Measurements from ENCODE around the gene C1orf52.
A peak's percentile ranks its signal among the peaks of the same experiment; 100 is the strongest.
"Not testable (repeated sequence)": the region's sequence is repeated elsewhere in the genome, so short reads cannot be mapped to it uniquely, and the experiment has no call there.

C1orf52 gene

GRCh38 chr1:85273397-85273796, 13.9 kb upstream of the C1orf52 start:
- no peak overlapping the region for H3K4me3 ChIP-seq (ENCODE audit: low read depth, low read length)
- no peak for DNase-seq (ENCODE audit: low read depth)
- TF ChIP-seq CTCF (IDR thresholded peaks at IDR 0.05; ENCODE audit: low read depth, low read length, missing control alignments), result no peak

- no peak for DNase-seq (ENCODE audit: low read depth)
- no peak for TF ChIP-seq CTCF (IDR thresholded peaks at IDR 0.05; ENCODE audit: low read depth, low read length, missing control alignments)
- H3K4me3 ChIP-seq (ENCODE audit: low read depth, low read length), result no peak overlapping the region
Measured at GRCh38 chr1:85268801-85269585, 9.5 kb upstream of the C1orf52 start.

- DNase-seq (ENCODE audit: low read depth), result no peak
- no peak overlapping the region for H3K4me3 ChIP-seq (ENCODE audit: low read depth, low read length)
- no peak for TF ChIP-seq CTCF (IDR thresholded peaks at IDR 0.05; ENCODE audit: low read depth, low read length, missing control alignments)
Measured at GRCh38 chr1:85267313-85267712, 7.9 kb upstream of the C1orf52 start.

- TF ChIP-seq CTCF (IDR thresholded peaks at IDR 0.05; ENCODE audit: low read depth, low read length, missing control alignments), result no peak
- no peak for DNase-seq (ENCODE audit: low read depth)
- no peak overlapping the region for H3K4me3 ChIP-seq (ENCODE audit: low read depth, low read length)
Measured at GRCh38 chr1:85264150-85264549, 4.7 kb upstream of the C1orf52 start.

- no peak for TF ChIP-seq CTCF (IDR thresholded peaks at IDR 0.05; ENCODE audit: low read depth, low read length, missing control alignments)
- H3K4me3 ChIP-seq (ENCODE audit: low read depth, low read length), result no peak overlapping the region
- DNase-seq (ENCODE audit: low read depth), result no peak
Measured at GRCh38 chr1:85262985-85263384, 3.5 kb upstream of the C1orf52 start.

- no peak overlapping the region for H3K4me3 ChIP-seq (ENCODE audit: low read depth, low read length)
- no peak for DNase-seq (ENCODE audit: low read depth)
- no peak for TF ChIP-seq CTCF (IDR thresholded peaks at IDR 0.05; ENCODE audit: low read depth, low read length, missing control alignments)
Measured at GRCh38 chr1:85259912-85260274, 431 bp upstream of the C1orf52 start.

- peak overlapping the region; percentile 86 for H3K4me3 ChIP-seq (ENCODE audit: low read depth, low read length)
- TF ChIP-seq CTCF (IDR thresholded peaks at IDR 0.05; ENCODE audit: low read depth, low read length, missing control alignments), result no peak
- no peak for DNase-seq (ENCODE audit: low read depth)
Measured at GRCh38 chr1:85258536-85259117, 835 bp downstream of the C1orf52 start.

- H3K4me3 ChIP-seq (ENCODE audit: low read depth, low read length); DNase-seq (ENCODE audit: low read depth): not testable (repeated sequence)
Measured at GRCh38 chr1:85249042-85249441, 10.4 kb downstream of the C1orf52 start.
